Lower lobe of right lung (tissue), 2 donors: ENCODE measurements around the gene CHSY3. TPM values are rescaled to one million over a fixed set of nuclear protein-coding genes. Genes with fewer than 3 reads are reported as not detected.

ENCODE experiments used
- ATAC-seq, 2 donors: fragments of 200-7000 bp; cut with Tn5 transposase; one replicate each; pipeline ENCODE4 v1.9.1; 2020 to 2022; ENCODE audit warnings: mild to moderate bottlenecking in 2 of 2, moderate library complexity in 2 of 2
- DNase-seq: peaks from one replicate; pipeline ENCODE4 v3.0.0-alpha.2; 2020
- H3K27ac ChIP-seq: fragments of 200-600 bp; one replicate; pipeline ENCODE4 v1.8.0; 2022
- H3K27me3 ChIP-seq: fragments of 200-600 bp; one replicate; pipeline ENCODE4 v1.8.0; 2022; ENCODE audit warnings: low read depth
- H3K36me3 ChIP-seq: fragments of 200-600 bp; one replicate; pipeline ENCODE4 v1.8.0; 2022; ENCODE audit warnings: mild to moderate bottlenecking
- H3K4me1 ChIP-seq: fragments of 200-600 bp; one replicate; pipeline ENCODE4 v1.8.0; 2022
- H3K4me3 ChIP-seq: fragments of 200-600 bp; one replicate; pipeline ENCODE4 v1.8.0; 2022; ENCODE audit warnings: mild to moderate bottlenecking
- H3K9me3 ChIP-seq: fragments of 200-600 bp; one replicate; pipeline ENCODE4 v1.8.0; 2022
- CTCF ChIP-seq: fragments of 200-600 bp; IDR thresholded peaks from one replicate; pipeline ENCODE4 v1.8.0; 2022; ENCODE audit warnings: antibody characterized with exemption, mild to moderate bottlenecking
- intact Hi-C: fragments of 100-400 bp; cut with DNase I; formaldehyde crosslinking; loops from one replicate; pipeline ENCODE4 v1.11.0; 2022
- total RNA-seq: library from RNA; stranded (reverse); fragmentation: NEBNext Ultra II Directional; extraction: Animal tissue kit (Norgen Biotek cat#: 25700); gene quantifications from one replicate; pipeline ENCODE4 v1.2.1, GENCODE V29; 2021
- donor health status: DM: no; HTN: yes; CAD: no; lungs with severe emphysema.

CHSY3 gene
- total RNA-seq, 1 donor from 2014 or later, result 4.7 TPM

GRCh38 chr5:129899454-129899853, 4.8 kb upstream of the CHSY3 start:
- DNase-seq, result no peak
- intact Hi-C loops, result no loop called here

GRCh38 chr5:129902816-129903215, 1.4 kb upstream of the CHSY3 start:
- TF ChIP-seq CTCF, result no peak

More at GRCh38 chr5:129899454-129899853, 4.8 kb upstream of the CHSY3 start:
- H3K9me3 ChIP-seq, result no peaks in the 10 kb centered on the region
- TF ChIP-seq CTCF, result peak; percentile 43
- H3K4me3 ChIP-seq, result no peak overlapping the region
- no peak for ATAC-seq
- no peaks in the 10 kb centered on the region for H3K36me3 ChIP-seq
- no peak overlapping the region for H3K27ac ChIP-seq
- H3K4me1 ChIP-seq, result no peaks in the 10 kb centered on the region
- no peaks in the 10 kb centered on the region for H3K27me3 ChIP-seq

GRCh38 chr5:129903466-129904101, 681 bp upstream of the CHSY3 start:
- no peaks in the 10 kb centered on the region for H3K9me3 ChIP-seq
- ATAC-seq (peak; percentile 54 to 58), DNase-seq (no peak)
- H3K27me3 ChIP-seq, result peaks cover 17% of the 10 kb centered on the region
- TF ChIP-seq CTCF, result no peak
- H3K27ac ChIP-seq, result peak overlapping the region; percentile 79
- no peaks in the 10 kb centered on the region for H3K36me3 ChIP-seq
- peak overlapping the region; percentile 82 for H3K4me3 ChIP-seq
- intact Hi-C loops, result no loop called here
- peaks cover 23% of the 10 kb centered on the region for H3K4me1 ChIP-seq

More at GRCh38 chr5:129902816-129903215, 1.4 kb upstream of the CHSY3 start:
- Histone ChIP-seq H3K27ac (no peak overlapping the region), H3K36me3 (no peaks in the 10 kb centered on the region), H3K4me3 (no peak overlapping the region), H3K4me1 (peaks cover 23% of the 10 kb centered on the region), H3K27me3 (peaks cover 17% of the 10 kb centered on the region), H3K9me3 (no peaks in the 10 kb centered on the region)
- intact Hi-C loops, result no loop called here
- no peak for ATAC-seq
- DNase-seq, result no peak

GRCh38 chr5:129904667-129905472, 605 bp downstream of the CHSY3 start:
- Histone ChIP-seq H3K27ac (peak overlapping the region; percentile 77), H3K4me3 (peak overlapping the region; percentile 82), H3K27me3 (peaks cover 17% of the 10 kb centered on the region), H3K9me3 (no peaks in the 10 kb centered on the region), H3K36me3 (no peaks in the 10 kb centered on the region), H3K4me1 (peaks cover 23% of the 10 kb centered on the region)
- DNase-seq (peak; percentile 44), ATAC-seq (peak; percentile 61 to 64)
- TF ChIP-seq CTCF, result no peak
- intact Hi-C loops, result no loop called here

- DNase-seq (peak; percentile 46), ATAC-seq (peak in 1 of 2 donors; percentile 1)
- Histone ChIP-seq H3K27ac (no peak overlapping the region), H3K4me1 (peaks cover 23% of the 10 kb centered on the region), H3K36me3 (no peaks in the 10 kb centered on the region), H3K9me3 (no peaks in the 10 kb centered on the region), H3K27me3 (peaks cover 17% of the 10 kb centered on the region), H3K4me3 (peak overlapping the region; percentile 82)
- intact Hi-C loops, result no loop called here
- no peak for TF ChIP-seq CTCF
These were observed 1.4 kb downstream of the CHSY3 start for GRCh38 chr5:129905473-129906176.
